ENCODE data around the gene FGB. TPM values are rescaled to one million over a fixed set of nuclear protein-coding genes. Genes with fewer than 3 reads are reported as not detected.

FGB gene
- total RNA-seq, 1 donor from 2014 or later, result 2.1 TPM

DNA sequence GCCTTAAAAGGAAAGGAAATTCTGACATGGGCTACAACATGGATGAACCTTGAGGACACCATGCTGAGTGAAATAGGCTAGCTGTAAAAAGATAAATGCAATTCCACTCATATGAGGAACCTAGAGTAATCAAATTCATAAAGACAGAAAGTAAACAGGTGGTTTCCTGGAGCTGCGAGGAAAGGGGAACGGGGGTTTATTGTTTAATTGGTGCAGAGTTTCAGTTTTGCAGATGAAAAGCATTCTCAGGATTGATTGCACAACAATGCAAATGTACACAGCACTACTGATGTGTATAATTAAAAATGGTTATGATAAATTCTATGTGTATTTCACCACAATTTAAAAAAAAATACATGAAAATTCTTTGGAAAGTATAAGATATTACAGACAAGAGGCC lies 36.7 kb upstream of the FGB start:
- Mint-ChIP-seq H3K27ac (ENCODE audit: unreplicated experiment) (no peak overlapping the region), H3K4me3 (ENCODE audit: unreplicated experiment) (no peak overlapping the region), H3K4me1 (ENCODE audit: low read depth) (no peaks in the 10 kb centered on the region), H3K9me3 (ENCODE audit: low read depth) (no peaks in the 10 kb centered on the region), H3K27me3 (ENCODE audit: low read depth) (peaks cover 47% of the 10 kb centered on the region), H3K36me3 (ENCODE audit: low read depth) (no peaks in the 10 kb centered on the region)
- TF ChIP-seq, protein P1, sequence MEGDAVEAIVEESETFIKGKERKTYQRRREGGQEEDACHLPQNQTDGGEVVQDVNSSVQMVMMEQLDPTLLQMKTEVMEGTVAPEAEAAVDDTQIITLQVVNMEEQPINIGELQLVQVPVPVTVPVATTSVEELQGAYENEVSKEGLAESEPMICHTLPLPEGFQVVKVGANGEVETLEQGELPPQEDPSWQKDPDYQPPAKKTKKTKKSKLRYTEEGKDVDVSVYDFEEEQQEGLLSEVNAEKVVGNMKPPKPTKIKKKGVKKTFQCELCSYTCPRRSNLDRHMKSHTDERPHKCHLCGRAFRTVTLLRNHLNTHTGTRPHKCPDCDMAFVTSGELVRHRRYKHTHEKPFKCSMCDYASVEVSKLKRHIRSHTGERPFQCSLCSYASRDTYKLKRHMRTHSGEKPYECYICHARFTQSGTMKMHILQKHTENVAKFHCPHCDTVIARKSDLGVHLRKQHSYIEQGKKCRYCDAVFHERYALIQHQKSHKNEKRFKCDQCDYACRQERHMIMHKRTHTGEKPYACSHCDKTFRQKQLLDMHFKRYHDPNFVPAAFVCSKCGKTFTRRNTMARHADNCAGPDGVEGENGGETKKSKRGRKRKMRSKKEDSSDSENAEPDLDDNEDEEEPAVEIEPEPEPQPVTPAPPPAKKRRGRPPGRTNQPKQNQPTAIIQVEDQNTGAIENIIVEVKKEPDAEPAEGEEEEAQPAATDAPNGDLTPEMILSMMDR (IDR thresholded peaks at IDR 0.05), result no peak
- DNase-seq (ENCODE audit: low spot score), result no peak

DNA sequence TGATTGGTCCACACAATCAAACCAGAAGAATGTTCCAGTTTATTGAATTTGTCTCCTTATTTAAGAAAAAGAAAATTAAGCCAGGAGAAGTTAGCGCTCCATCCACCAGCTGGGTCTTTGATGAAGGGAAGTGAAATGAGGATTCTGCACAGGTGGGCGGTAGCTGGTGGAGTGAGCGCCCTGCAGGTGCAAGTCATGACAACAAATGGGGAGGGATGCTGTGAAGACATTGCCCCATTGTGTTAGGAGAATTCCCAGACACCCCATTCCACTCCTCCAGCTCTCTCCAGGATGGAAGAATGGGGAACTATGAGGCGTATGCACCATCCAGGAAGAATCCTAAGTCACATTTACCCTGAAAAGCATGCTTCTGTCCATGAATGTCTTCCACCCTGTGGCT lies 35.5 kb upstream of the FGB start:
- peaks cover 46% of the 10 kb centered on the region for H3K27me3 Mint-ChIP-seq (ENCODE audit: low read depth)
- no peaks in the 10 kb centered on the region for H3K4me1 Mint-ChIP-seq (ENCODE audit: low read depth)
- no peak for DNase-seq (ENCODE audit: low spot score)
- H3K9me3 Mint-ChIP-seq (ENCODE audit: low read depth), result no peaks in the 10 kb centered on the region
- TF ChIP-seq, protein P1 (IDR thresholded peaks at IDR 0.05), result no peak
- H3K27ac Mint-ChIP-seq (ENCODE audit: unreplicated experiment), result no peak overlapping the region
- no peaks in the 10 kb centered on the region for H3K36me3 Mint-ChIP-seq (ENCODE audit: low read depth)
- no peak overlapping the region for H3K4me3 Mint-ChIP-seq (ENCODE audit: unreplicated experiment)

DNA sequence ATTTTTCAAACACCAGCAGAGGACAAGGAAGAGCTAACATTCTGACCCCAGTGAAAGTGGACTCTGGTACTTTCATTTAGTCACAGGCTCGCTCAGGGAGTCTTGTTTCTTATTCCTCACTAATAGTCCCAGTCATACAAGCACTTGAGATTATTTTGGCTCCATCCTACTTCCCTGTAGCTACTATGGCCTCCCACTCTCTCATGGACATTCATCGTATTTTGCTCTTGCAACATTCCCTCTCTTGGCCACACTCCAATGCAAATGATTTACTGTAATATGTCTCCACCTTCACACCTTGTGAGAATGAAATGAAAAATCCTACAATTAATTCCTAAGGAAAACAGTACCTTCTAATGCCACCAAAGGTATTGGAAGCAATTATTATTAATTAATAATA lies 33.9 kb upstream of the FGB start:
- Mint-ChIP-seq H3K27ac (ENCODE audit: unreplicated experiment) (no peak overlapping the region), H3K27me3 (ENCODE audit: low read depth) (peaks cover 41% of the 10 kb centered on the region), H3K9me3 (ENCODE audit: low read depth) (no peaks in the 10 kb centered on the region), H3K36me3 (ENCODE audit: low read depth) (no peaks in the 10 kb centered on the region), H3K4me1 (ENCODE audit: low read depth) (no peaks in the 10 kb centered on the region), H3K4me3 (ENCODE audit: unreplicated experiment) (no peak overlapping the region)
- TF ChIP-seq, protein P1 (IDR thresholded peaks at IDR 0.05), result no peak
- DNase-seq (ENCODE audit: low spot score), result no peak

DNA sequence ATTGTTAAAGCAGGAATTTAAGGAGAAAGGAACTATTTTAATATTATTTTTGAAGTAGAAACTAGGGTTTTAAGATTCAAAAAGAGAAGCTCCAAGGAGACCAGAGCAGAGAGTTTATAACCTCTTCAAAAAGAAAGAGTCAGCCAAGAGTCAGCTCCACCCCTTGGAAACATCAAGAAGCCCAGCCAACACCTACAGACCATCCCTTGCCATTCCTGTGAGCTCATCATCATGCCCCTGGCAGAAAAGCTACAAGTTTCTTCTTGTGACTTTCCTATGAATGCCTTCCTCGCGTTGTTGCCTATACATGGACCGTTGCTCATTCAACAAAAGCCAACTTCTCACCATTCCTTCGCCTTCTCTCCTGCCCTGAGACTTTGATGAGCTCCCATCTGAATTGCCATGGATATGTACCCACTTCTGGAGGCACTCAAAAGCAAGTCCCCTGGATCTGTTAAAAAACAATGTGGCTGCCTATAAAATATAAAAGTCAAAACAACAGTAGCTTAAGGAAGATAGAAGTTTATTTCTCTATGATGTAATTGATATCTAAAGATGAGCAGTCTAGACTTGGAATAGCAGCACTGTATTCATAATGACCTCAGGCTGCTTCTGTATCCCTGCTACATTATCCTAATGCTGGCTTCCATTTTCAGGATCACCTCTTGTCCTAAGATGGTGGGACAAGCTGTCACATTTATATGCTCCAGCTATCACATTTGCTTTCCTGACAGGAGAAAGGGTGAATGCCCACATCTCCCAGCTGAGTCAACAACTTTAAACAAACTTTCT lies 32.9 kb upstream of the FGB start:
- Mint-ChIP-seq H3K36me3 (ENCODE audit: low read depth) (no peaks in the 10 kb centered on the region), H3K4me3 (ENCODE audit: unreplicated experiment) (no peak overlapping the region), H3K27me3 (ENCODE audit: low read depth) (peaks cover 32% of the 10 kb centered on the region), H3K4me1 (ENCODE audit: low read depth) (no peaks in the 10 kb centered on the region), H3K27ac (ENCODE audit: unreplicated experiment) (no peak overlapping the region), H3K9me3 (ENCODE audit: low read depth) (no peaks in the 10 kb centered on the region)
- TF ChIP-seq, protein P1 (IDR thresholded peaks at IDR 0.05), result no peak
- DNase-seq (ENCODE audit: low spot score), result no peak

DNA sequence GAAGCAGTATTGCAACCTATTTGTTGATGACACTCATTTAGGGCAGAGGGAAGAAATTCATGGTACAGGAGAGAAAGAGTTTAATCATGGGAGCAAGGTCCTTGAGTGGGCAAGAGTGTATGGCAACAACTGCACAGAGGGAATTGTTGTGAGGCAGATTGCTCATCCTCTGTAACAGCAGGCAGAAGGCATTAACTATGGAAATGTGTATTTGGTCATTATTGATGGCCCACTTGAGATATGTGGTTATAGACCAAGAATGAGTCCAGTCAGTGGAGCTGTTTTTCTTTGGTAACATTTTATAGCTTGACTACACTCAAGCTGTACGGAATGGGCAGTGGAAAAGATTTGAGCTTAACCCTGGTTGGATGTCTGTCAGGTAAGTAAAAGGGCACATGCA lies 28.5 kb upstream of the FGB start:
- DNase-seq (ENCODE audit: low spot score), result no peak
- Mint-ChIP-seq H3K4me3 (ENCODE audit: unreplicated experiment) (no peak overlapping the region), H3K36me3 (ENCODE audit: low read depth) (peaks cover 16% of the 10 kb centered on the region), H3K4me1 (ENCODE audit: low read depth) (no peaks in the 10 kb centered on the region), H3K9me3 (ENCODE audit: low read depth) (no peaks in the 10 kb centered on the region), H3K27me3 (ENCODE audit: low read depth) (peaks cover 2% of the 10 kb centered on the region), H3K27ac (ENCODE audit: unreplicated experiment) (no peak overlapping the region)
- TF ChIP-seq, protein P1 (IDR thresholded peaks at IDR 0.05), result no peak
